GM13977 (cell line): ENCODE results near the gene CRB1.

Experiments
- DNase-seq: peaks from one replicate; pipeline ENCODE4 v3.0.0; 2012; ENCODE audit warnings: low spot score
- in situ Hi-C: fragments of 300-500 bp; cut with MboI; formaldehyde crosslinking; loops from one replicate; pipeline ENCODE4 v1.12.0; 2022; ENCODE audit warnings: low sequenced_read_pairs, low pct_unique_long_range_greater_than_20kb, mixed read lengths, inconsistent platforms; ENCODE audit not compliant: unreplicated experiment
- TF ChIP-seq, protein P1 (sequence below): IDR thresholded peaks from 2 replicates; pipeline ENCODE4 v1.5.1; 2012; ENCODE audit warnings: mild to moderate bottlenecking, control low read depth; ENCODE audit not compliant: insufficient read depth; ENCODE audit errors: extremely low read depth, missing control alignments

CRB1 gene

DNA sequence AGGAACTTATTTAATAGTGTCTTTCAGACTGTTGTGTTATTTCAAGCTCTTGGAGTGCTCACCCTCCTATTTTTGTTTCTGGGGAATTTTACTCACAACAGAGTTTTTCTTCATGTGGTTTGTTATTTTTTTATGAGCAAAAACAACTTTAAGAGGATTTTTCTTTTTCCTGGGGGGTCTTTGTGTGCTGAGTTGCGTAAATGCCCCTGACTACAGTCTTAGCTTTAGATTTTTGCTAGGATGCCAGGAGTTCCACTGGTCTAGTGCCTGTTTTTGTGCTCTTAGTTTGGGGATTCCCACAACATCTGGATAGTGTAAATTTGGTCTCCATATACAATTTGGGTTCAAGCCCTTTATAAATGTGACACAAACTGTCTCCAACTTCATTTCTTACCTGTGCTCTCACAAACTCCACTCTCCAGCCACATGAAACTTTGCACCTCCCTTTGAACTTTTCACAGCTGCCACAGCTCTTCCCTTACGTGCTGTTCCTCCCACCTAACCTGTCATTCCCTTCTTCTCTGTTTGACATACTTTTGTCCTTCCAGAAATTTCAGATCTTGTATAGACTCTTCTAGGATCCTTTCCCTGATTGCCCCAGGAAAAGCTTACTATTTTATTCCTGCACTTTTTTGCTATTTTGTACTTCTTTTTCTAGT lies 180.2 kb downstream of the CRB1 start:
- no peak for DNase-seq
- TF ChIP-seq, protein P1, sequence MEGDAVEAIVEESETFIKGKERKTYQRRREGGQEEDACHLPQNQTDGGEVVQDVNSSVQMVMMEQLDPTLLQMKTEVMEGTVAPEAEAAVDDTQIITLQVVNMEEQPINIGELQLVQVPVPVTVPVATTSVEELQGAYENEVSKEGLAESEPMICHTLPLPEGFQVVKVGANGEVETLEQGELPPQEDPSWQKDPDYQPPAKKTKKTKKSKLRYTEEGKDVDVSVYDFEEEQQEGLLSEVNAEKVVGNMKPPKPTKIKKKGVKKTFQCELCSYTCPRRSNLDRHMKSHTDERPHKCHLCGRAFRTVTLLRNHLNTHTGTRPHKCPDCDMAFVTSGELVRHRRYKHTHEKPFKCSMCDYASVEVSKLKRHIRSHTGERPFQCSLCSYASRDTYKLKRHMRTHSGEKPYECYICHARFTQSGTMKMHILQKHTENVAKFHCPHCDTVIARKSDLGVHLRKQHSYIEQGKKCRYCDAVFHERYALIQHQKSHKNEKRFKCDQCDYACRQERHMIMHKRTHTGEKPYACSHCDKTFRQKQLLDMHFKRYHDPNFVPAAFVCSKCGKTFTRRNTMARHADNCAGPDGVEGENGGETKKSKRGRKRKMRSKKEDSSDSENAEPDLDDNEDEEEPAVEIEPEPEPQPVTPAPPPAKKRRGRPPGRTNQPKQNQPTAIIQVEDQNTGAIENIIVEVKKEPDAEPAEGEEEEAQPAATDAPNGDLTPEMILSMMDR: no peak
- in situ Hi-C loops: no loop called here

DNA sequence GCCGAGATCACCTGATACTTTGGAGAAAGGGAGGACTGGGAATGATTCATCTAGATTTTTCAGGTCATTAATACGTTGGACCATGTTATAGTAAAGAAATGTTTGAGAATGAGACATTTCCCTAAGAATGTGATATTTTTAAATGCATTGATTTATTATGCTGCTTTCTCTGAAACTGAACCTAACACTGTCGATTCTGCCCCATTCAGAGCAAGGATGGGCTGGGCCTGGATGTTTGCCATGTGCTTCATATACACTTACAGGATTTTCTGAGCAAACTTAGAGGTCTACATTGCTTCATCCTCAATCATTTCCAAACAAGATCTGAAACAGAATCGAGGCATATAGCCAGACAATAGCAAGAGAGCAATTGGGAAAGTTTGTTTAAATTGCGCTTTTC lies 183.3 kb downstream of the CRB1 start:
- DNase-seq: no peak
- in situ Hi-C loops: no loop called here
- TF ChIP-seq, protein P1: no peak

DNA sequence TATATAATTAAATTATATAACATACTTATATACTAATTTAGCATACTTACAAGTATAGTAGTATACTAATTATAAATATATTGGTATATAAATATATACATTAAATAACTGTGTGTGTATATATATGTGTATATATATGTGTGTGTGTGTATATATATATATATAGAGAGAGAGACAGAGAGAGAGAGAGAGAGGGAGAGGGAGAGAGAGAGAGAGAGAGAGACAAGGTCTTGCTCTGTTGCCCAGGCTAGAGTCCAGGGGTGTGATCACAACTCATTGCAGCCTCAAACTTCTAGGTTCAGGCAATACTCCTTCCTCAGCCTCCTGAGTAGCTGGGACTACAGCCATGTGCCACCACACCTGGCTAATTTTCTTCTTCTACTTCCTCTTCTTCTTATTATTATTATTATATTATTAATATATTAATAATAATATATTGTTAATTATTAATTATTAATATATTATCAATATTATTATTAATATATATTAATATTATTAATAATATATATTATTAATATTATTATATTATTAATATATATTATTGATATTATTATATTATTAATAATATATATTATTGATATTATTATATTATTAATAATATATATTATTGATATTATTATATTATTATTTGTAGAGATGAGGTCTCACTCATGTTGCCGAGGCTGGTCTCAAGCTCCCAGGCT lies 185.5 kb downstream of the CRB1 start:
- TF ChIP-seq, protein P1: no peak
- no peak for DNase-seq
- in situ Hi-C loops: no loop called here

DNA sequence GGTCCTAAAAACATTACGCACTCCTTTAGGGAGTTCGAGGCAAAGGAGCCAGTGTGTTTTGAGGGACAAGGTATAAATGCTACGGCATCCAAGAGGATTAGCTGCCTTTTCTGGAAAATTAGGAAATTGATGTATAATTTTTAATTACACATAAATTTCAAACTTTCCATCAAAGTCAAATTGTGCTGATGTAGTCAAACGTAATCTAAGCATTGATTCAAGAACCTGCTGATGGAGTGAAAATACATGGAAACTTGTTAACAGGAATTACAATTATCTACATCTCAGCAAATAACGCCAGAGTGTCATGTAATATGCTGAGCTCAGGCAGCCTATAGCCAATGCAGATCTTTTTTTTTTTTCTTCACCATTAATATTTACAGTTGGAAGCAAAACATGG lies 194.5 kb downstream of the CRB1 start:
- in situ Hi-C loops: no loop called here
- no peak for DNase-seq

DNA sequence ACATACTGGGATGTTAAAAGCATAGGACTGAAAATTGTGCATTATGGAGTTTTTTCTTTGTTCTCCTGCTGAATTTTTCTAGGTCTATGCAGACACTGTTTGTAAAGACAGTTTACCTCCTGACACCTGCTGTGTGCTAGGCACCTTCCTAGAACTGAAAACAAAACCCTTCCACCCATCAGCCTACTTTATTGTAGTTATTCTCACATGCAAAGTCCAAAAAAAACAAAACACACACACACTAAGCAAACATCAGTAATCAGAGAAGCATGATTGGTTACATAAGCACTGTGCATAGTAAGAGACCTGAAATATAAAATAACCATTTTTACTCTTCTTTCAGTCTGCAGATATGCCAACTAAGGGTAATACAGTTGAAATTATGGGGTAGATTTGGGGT lies 195.1 kb downstream of the CRB1 start:
- no peak for DNase-seq
- in situ Hi-C loops: no loop called here
- TF ChIP-seq, protein P1: no peak

More for the DNA sequence above, 194.5 kb downstream of the CRB1 start:
- TF ChIP-seq, protein P1: no peak

DNA sequence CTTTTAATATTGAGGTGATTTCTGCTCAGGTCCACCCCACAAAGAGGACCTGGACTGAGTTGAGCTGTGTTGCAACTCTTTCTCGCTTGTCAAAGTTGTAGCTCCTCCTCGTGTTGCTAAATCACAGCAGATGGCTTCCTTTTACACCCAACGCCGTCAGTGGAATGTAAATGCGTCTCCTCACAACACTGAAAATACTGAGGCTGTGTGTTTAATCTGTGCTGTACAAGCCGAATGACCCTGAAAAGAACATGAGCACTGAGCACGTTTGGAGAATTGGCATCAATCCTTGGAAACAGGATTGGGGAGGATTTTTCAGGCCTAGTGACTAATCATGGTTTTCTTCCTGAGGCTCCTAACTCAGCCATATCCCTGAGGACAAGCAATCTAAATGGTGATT lies 196.0 kb downstream of the CRB1 start:
- DNase-seq: no peak
- in situ Hi-C loops: no loop called here
- TF ChIP-seq, protein P1: no peak
